GM12865 (cell line): ENCODE results near the gene GEMIN5.

Source experiments
- DNase-seq: peaks from one replicate; pipeline ENCODE4 v3.0.0; 2010; ENCODE audit warnings: low read depth
- H3K4me3 ChIP-seq: 2 replicates; pipeline ENCODE4 v1.5.1; 2011; ENCODE audit warnings: mild to moderate bottlenecking, low read depth, low read length, control low read depth
- CTCF ChIP-seq: IDR thresholded peaks from 2 replicates; pipeline ENCODE4 v1.5.1; 2011; ENCODE audit warnings: low read length, control low read depth, low read depth, inconsistent platforms; ENCODE audit not compliant: insufficient read depth; ENCODE audit errors: missing control alignments

The GEMIN5 gene

GRCh38 chr5:154885439-154885838, 52.6 kb downstream of the GEMIN5 start:
- DNase-seq = no peak
- TF ChIP-seq CTCF = no peak
- no peak overlapping the region for H3K4me3 ChIP-seq

GRCh38 chr5:154884424-154884823, 53.6 kb downstream of the GEMIN5 start:
- no peak overlapping the region for H3K4me3 ChIP-seq
- no peak for TF ChIP-seq CTCF

GRCh38 chr5:154881986-154882385, 56.0 kb downstream of the GEMIN5 start:
- H3K4me3 ChIP-seq = no peak overlapping the region
- DNase-seq = no peak
- no peak for TF ChIP-seq CTCF

More at GRCh38 chr5:154884424-154884823, 53.6 kb downstream of the GEMIN5 start:
- no peak for DNase-seq

GRCh38 chr5:154878642-154879335, 59.2 kb downstream of the GEMIN5 start:
- H3K4me3 ChIP-seq = no peak overlapping the region
- TF ChIP-seq CTCF = no peak
- no peak for DNase-seq

GRCh38 chr5:154873791-154874331, 64.2 kb downstream of the GEMIN5 start:
- DNase-seq = no peak
- no peak overlapping the region for H3K4me3 ChIP-seq
- TF ChIP-seq CTCF = no peak

- DNase-seq = no peak
- TF ChIP-seq CTCF = no peak
- no peak overlapping the region for H3K4me3 ChIP-seq
Observed at GRCh38 chr5:154871734-154872133, 66.3 kb downstream of the GEMIN5 start.

GRCh38 chr5:154868702-154869101, 69.3 kb downstream of the GEMIN5 start:
- no peak for TF ChIP-seq CTCF
- DNase-seq = no peak
- H3K4me3 ChIP-seq = no peak overlapping the region
